GM10266 (cell line): ENCODE results near the gene ZSCAN30.
A peak's percentile ranks its signal among the peaks of the same experiment; 100 is the strongest.
"Not testable (repeated sequence)": the region's sequence is repeated elsewhere in the genome, so short reads cannot be mapped to it uniquely, and the experiment has no call there.

Experiments
- DNase-seq: peaks from one replicate; pipeline ENCODE4 v3.0.0; 2012; ENCODE audit errors: extremely low spot score
- TF ChIP-seq, protein P1 (sequence below): IDR thresholded peaks from 2 replicates; pipeline ENCODE4 v1.5.1; 2012; ENCODE audit warnings: mild to moderate bottlenecking, low read depth; ENCODE audit not compliant: control insufficient read depth, insufficient read depth; ENCODE audit errors: missing control alignments

Gene ZSCAN30

DNA sequence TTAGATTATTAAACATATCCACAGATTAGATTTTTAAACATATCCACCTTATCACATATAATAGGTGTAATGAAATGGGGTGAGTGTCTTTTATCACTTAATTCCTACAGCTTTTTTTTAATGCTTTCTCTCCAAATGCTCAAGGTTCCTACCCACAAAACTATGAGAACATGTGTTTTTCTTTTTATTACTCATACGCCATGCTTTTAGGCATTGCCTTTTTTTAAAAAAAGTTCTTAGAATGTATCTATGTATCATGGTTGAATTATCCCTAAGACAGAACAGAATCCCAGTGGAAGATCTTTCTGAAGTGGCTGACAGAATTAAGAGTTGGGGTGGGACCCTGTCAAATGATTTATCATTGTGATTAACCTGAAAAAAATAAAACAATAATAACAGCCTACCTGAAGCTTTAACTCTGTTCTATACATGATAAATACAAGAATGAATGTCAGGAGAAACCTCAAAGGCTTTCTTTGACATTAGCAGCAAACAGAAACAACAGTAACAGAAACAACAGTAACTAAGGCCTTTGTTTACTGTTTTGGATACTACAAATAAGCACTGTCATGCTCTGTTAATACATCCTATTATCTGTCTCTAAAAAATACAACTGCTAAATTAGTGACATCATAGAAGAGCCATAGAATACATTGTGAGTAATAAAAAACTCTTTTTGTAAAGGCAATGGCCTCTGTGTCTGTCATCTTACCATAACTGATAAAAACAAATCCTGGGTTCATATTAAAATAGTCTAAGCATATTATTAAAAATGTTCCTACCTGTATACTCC, 53.3 kb downstream of the ZSCAN30 start:
- DNase-seq, result no peak
- TF ChIP-seq, protein P1, sequence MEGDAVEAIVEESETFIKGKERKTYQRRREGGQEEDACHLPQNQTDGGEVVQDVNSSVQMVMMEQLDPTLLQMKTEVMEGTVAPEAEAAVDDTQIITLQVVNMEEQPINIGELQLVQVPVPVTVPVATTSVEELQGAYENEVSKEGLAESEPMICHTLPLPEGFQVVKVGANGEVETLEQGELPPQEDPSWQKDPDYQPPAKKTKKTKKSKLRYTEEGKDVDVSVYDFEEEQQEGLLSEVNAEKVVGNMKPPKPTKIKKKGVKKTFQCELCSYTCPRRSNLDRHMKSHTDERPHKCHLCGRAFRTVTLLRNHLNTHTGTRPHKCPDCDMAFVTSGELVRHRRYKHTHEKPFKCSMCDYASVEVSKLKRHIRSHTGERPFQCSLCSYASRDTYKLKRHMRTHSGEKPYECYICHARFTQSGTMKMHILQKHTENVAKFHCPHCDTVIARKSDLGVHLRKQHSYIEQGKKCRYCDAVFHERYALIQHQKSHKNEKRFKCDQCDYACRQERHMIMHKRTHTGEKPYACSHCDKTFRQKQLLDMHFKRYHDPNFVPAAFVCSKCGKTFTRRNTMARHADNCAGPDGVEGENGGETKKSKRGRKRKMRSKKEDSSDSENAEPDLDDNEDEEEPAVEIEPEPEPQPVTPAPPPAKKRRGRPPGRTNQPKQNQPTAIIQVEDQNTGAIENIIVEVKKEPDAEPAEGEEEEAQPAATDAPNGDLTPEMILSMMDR, result no peak

DNA sequence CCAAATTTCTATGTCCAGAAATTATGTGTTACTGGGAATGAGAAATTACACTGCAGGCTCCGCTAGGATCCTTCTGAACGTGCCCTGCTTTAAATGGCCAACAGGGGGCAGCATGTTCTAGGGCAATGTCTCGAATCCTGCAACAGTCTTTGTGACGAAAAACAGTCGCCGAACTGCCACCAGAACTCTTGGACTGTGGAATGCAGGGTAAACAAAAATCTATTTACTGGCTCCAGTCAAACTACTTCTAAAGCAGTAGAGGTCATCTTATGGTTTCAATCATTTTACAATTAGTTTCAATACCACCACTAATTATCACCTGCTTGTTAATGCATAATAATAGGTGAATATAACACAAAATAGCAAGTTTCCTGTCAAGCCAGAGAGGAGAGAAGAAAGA, 59.0 kb downstream of the ZSCAN30 start:
- DNase-seq, result peak; percentile 65
- TF ChIP-seq, protein P1, result peak; percentile 94

DNA sequence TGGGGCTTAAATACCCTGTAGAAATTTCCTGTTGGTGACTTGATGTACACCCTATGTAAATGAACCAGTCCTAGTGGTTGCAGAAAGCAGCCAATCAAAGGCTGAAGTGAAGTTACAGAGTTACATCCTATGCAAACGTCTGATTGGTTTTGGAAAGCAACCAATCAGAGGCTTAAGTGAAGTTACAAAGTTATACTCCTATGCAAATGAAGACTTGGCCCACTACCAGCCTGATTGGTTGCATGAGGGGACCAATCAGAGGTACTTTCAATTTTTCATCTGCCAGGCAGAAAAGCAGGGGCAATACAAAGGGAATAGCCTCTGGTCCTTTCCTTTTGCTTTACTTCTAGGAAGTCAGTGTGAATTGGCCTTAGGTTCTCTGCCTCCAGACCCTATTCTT, 62.8 kb downstream of the ZSCAN30 start:
- no peak for DNase-seq
- TF ChIP-seq, protein P1, result no peak

DNA sequence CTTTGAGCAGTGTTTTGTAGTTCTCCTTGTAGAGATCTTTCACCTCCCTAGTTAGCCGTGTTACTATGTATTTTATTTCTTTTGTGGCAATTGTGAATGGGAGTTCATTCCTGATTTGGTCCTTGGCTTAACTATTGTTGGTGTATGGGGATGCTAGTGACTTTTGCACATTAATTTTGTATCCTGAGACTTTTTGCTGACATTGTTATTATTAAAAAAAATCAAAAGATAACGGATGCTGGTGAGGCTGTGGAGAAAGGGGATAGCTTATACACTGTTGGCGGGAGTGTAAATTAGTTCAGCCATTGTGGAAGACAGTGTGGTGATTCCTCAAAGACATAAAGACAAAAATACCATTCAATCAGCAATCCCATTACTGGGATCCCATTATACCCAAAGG, 66.2 kb downstream of the ZSCAN30 start:
- DNase-seq, result no peak
- TF ChIP-seq, protein P1, result no peak

DNA sequence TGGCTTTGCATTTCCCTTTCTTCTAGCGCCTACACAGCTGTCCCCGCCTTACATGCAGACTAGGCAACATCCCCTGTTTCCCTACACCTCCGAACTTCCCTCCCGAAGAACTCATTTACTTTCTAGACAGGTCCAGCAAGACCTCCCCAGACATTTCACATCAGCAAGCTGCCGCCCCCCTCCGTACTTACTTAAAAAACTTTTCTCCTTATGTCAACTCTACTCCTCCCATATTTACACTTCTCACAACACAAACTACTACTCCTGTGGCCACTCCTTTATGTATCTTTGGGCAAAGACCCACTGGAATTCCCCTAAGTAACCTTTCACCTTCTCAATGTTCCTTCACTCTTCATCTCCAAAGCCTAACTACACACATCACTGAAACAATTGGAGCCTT, 69.6 kb downstream of the ZSCAN30 start:
- TF ChIP-seq, protein P1, result no peak

DNA sequence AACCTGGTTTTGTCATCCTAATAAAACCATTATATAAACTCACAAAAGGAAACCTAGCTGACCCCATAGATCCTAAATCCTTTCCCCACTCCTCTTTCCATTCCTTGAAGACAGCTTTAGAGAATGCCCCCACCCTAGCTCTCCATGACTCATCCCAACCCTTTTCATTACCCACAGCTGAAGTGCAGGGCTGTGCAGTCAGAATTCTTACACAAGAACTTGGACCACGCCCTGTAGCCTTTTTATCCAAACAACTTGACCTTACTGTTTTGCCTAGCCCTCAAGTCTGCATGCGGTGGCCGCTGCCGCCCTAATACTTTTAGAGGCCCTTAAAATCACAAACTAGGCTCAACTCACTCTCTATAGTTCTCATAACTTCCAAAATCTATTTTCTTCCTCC, 70.7 kb downstream of the ZSCAN30 start:
- DNase-seq, result not testable (repeated sequence)

More for the DNA sequence above, 69.6 kb downstream of the ZSCAN30 start:
- DNase-seq, result no peak

DNA sequence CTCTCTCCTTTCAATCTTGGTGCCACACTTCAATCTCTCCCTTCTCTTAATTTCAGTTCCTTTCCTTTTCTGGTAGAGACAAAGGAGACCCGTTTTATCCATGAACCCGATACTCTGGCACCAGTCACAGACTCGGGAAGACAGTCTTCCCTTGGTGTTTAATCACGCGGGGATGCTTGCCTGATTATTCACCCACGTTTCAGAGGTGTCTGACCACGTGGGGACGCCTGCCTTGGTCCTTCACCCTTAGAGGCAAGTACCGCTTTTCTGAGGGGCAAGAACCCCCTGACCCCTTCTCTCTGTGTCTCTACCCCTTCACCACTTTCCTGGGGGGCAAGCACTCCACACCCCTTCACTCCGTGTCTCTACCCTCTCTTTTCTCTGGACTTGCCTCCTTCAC, 73.4 kb downstream of the ZSCAN30 start:
- not testable (repeated sequence) for DNase-seq

DNA sequence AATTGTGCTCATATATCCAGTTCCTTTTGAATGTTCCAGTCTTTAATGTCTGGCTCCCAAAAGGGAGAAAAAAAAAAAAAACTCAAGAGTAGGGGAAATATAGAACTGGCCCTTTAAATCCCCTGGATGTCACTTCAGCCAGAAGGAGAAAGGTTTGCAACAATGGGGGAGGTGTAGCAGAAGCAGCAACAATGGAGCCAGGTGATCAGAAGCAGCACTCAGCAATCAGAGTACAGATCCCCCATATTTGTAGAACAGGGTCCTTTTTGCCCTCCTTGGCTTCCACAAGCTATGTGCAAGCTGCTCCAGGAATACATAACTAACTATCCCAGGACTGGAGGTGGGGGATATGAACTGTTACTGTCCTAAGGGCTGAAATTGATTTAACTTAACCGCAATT, 75.0 kb downstream of the ZSCAN30 start:
- no peak for DNase-seq

DNA sequence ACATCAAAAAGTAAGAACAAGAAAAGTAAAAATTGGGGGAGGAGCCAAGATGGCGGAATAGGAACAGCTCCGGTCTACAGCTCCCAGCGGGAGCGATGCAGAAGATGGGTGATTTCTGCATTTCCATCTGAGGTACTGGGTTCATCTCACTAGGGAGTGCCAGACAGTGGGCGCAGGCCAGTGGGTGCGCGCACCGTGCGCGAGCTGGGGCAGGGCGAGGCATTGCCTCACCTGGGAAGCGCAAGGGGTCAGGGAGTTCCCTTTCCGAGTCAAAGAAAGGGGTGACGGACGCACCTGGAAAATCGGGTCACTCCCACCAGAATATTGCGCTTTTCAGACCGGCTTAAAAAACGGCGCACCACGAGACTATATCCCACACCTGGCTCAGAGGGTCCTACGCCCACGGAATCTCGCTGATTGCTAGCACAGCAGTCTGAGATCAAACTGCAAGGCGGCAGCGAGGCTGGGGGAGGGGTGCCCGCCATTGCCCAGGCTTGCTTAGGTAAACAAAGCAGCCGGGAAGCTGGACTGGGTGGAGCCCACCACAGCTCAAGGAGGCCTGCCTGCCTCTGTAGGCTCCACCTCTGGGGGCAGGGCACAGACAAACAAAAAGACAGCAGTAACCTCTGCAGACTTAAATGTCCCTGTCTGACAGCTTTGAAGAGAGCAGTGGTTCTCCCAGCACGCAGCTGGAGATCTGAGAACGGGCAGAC, 84.1 kb downstream of the ZSCAN30 start:
- not testable (repeated sequence) for DNase-seq

More for the DNA sequence above, 75.0 kb downstream of the ZSCAN30 start:
- TF ChIP-seq, protein P1, result no peak
